ENCODE results near the gene HSPB6.

HSPB6 gene

GRCh38 chr19:35786299-35787160, 29.7 kb upstream of the HSPB6 start:
- TF ChIP-seq EZH2phosphoT487 (IDR thresholded peaks at IDR 0.05; ENCODE audit: borderline replicate concordance, low read length), result no peak
- TF ChIP-seq CTCF (IDR thresholded peaks at IDR 0.05; ENCODE audit: low read depth, low read length, poor library complexity, severe bottlenecking), result no peak
- Histone ChIP-seq H3K9me2 (replicated peaks; ENCODE audit: control insufficient read depth, low read length) (no peaks in the 10 kb centered on the region), H3K27ac (ENCODE audit: low read depth, low read length) (no peak overlapping the region), H3K27me3 (ENCODE audit: control insufficient read depth, low read length) (no peaks in the 10 kb centered on the region), H3K9me3 (ENCODE audit: control insufficient read depth, insufficient read depth, low read length) (no peaks in the 10 kb centered on the region), H3K4me2 (ENCODE audit: low read length) (no peak overlapping the region), H4K20me1 (ENCODE audit: control insufficient read depth, insufficient read depth, low read depth, low read length) (no peaks in the 10 kb centered on the region), H3K36me3 (ENCODE audit: control insufficient read depth, low read length) (no peaks in the 10 kb centered on the region), H3K4me3 (ENCODE audit: low read length) (no peak overlapping the region), H3F3A (ENCODE audit: control insufficient read depth, insufficient read depth) (no peaks in the 10 kb centered on the region), H3K79me2 (ENCODE audit: control insufficient read depth, low read length) (no peaks in the 10 kb centered on the region), H3K4me1 (ENCODE audit: control insufficient read depth, low read length) (no peaks in the 10 kb centered on the region)

- H3K9me3 ChIP-seq (ENCODE audit: control insufficient read depth, insufficient read depth, low read length), result no peaks in the 10 kb centered on the region
- H3K27me3 ChIP-seq (ENCODE audit: control insufficient read depth, low read length), result no peaks in the 10 kb centered on the region
- no peaks in the 10 kb centered on the region for H3K79me2 ChIP-seq (ENCODE audit: control insufficient read depth, low read length)
- H3K4me2 ChIP-seq (ENCODE audit: low read length), result no peak overlapping the region
- no peaks in the 10 kb centered on the region for H4K20me1 ChIP-seq (ENCODE audit: control insufficient read depth, insufficient read depth, low read depth, low read length)
- TF ChIP-seq EZH2phosphoT487 (IDR thresholded peaks at IDR 0.05; ENCODE audit: borderline replicate concordance, low read length), result no peak
- no peak for TF ChIP-seq CTCF (IDR thresholded peaks at IDR 0.05; ENCODE audit: low read depth, low read length, poor library complexity, severe bottlenecking)
- H3K36me3 ChIP-seq (ENCODE audit: control insufficient read depth, low read length), result no peaks in the 10 kb centered on the region
- no peaks in the 10 kb centered on the region for H3F3A ChIP-seq (ENCODE audit: control insufficient read depth, insufficient read depth)
- H3K9me2 ChIP-seq (replicated peaks; ENCODE audit: control insufficient read depth, low read length), result no peaks in the 10 kb centered on the region
- H3K27ac ChIP-seq (ENCODE audit: low read depth, low read length), result no peak overlapping the region
- H3K4me3 ChIP-seq (ENCODE audit: low read length), result no peak overlapping the region
- H3K4me1 ChIP-seq (ENCODE audit: control insufficient read depth, low read length), result no peaks in the 10 kb centered on the region
These were observed 28.5 kb upstream of the HSPB6 start for GRCh38 chr19:35785339-35785627.

GRCh38 chr19:35784503-35785338, 27.9 kb upstream of the HSPB6 start:
- Histone ChIP-seq H3K9me2 (replicated peaks; ENCODE audit: control insufficient read depth, low read length) (no peaks in the 10 kb centered on the region), H3K9me3 (ENCODE audit: control insufficient read depth, insufficient read depth, low read length) (no peaks in the 10 kb centered on the region), H3K4me1 (ENCODE audit: control insufficient read depth, low read length) (no peaks in the 10 kb centered on the region), H3K4me2 (ENCODE audit: low read length) (no peak overlapping the region), H3K4me3 (ENCODE audit: low read length) (no peak overlapping the region), H3K36me3 (ENCODE audit: control insufficient read depth, low read length) (no peaks in the 10 kb centered on the region), H3K79me2 (ENCODE audit: control insufficient read depth, low read length) (no peaks in the 10 kb centered on the region), H3F3A (ENCODE audit: control insufficient read depth, insufficient read depth) (no peaks in the 10 kb centered on the region), H4K20me1 (ENCODE audit: control insufficient read depth, insufficient read depth, low read depth, low read length) (no peaks in the 10 kb centered on the region), H3K27ac (ENCODE audit: low read depth, low read length) (no peak overlapping the region), H3K27me3 (ENCODE audit: control insufficient read depth, low read length) (no peaks in the 10 kb centered on the region)
- no peak for TF ChIP-seq EZH2phosphoT487 (IDR thresholded peaks at IDR 0.05; ENCODE audit: borderline replicate concordance, low read length)
- TF ChIP-seq CTCF (IDR thresholded peaks at IDR 0.05; ENCODE audit: low read depth, low read length, poor library complexity, severe bottlenecking), result no peak

Measured in DOHH2 (cell line).